Liver (tissue), 9 donors: ENCODE measurements around the gene PTTG1IP. TPM values are rescaled to one million over a fixed set of nuclear protein-coding genes. Genes with fewer than 3 reads are reported as not detected.

Source experiments
- DNase-seq: peaks from one replicate; pipeline ENCODE4 v3.0.0-alpha.2; 2017; ENCODE audit warnings: low spot score
- H3K27ac ChIP-seq, 2 donors: one replicate each; pipeline ENCODE4 v1.7.0; 2013; ENCODE audit warnings: inconsistent platforms in 2 of 2, low read length in 2 of 2, control low read depth in 1 of 2, low read depth in 1 of 2, mild to moderate bottlenecking in 1 of 2
- H3K27me3 ChIP-seq, 4 donors: one replicate each; pipeline versions ENCODE4 v1.6.1 to v1.7.0; 2013; ENCODE audit warnings: low read length in 3 of 4, inconsistent platforms in 1 of 4, mild to moderate bottlenecking in 1 of 4, moderate library complexity in 1 of 4; ENCODE audit not compliant: control insufficient read depth in 4 of 4, insufficient read depth in 4 of 4
- H3K36me3 ChIP-seq, 4 donors: one replicate each; pipeline versions ENCODE4 v1.6.1 to v1.7.0; 2013; ENCODE audit warnings: low read length in 3 of 4, mild to moderate bottlenecking in 3 of 4, low read depth in 1 of 4, moderate library complexity in 1 of 4; ENCODE audit not compliant: control insufficient read depth in 4 of 4, insufficient read depth in 3 of 4
- H3K4me1 ChIP-seq, 4 donors: one replicate each; pipeline versions ENCODE4 v1.6.1 to v1.7.0; 2013; ENCODE audit warnings: low read length in 3 of 4, mild to moderate bottlenecking in 3 of 4, moderate library complexity in 1 of 4; ENCODE audit not compliant: control insufficient read depth in 4 of 4, insufficient read depth in 4 of 4
- H3K4me3 ChIP-seq, 3 donors: one replicate each; pipeline versions ENCODE4 v1.6.1 to v1.7.0; 2013; ENCODE audit warnings: low read length in 3 of 3, control low read depth in 1 of 3, low read depth in 1 of 3, mild to moderate bottlenecking in 1 of 3
- H3K9ac ChIP-seq, 2 donors: one replicate each; pipeline ENCODE4 v1.7.0; 2013; ENCODE audit warnings: low read length in 2 of 2, mild to moderate bottlenecking in 2 of 2, moderate library complexity in 2 of 2, control low read depth in 1 of 2, low read depth in 1 of 2
- H3K9me3 ChIP-seq, 4 donors: one replicate each; pipeline versions ENCODE4 v1.6.1 to v1.7.0; 2013; ENCODE audit warnings: low read length in 3 of 4; ENCODE audit not compliant: control insufficient read depth in 4 of 4
- EGR1 ChIP-seq, 2 donors: IDR thresholded peaks; 2 replicates each; pipeline ENCODE4 v1.6.1; 2016 to 2018; ENCODE audit warnings: antibody characterized with exemption in 2 of 2, low read depth in 2 of 2
- FOXA1 ChIP-seq: IDR thresholded peaks from 2 replicates; pipeline ENCODE4 v1.6.1; 2016; ENCODE audit warnings: antibody characterized with exemption
- FOXA2 ChIP-seq: IDR thresholded peaks from 2 replicates; pipeline ENCODE4 v1.6.1; 2016; ENCODE audit warnings: antibody characterized with exemption
- GABPA ChIP-seq, 2 donors: IDR thresholded peaks in 1 of 2; conservative IDR thresholded peaks in 1 of 2; 2 replicates each; pipeline ENCODE4 v1.6.1; 2016; ENCODE audit warnings: antibody characterized with exemption in 2 of 2, mild to moderate bottlenecking in 1 of 2, moderate library complexity in 1 of 2
- HNF4A ChIP-seq, 2 donors: conservative IDR thresholded peaks; 2 replicates each; pipeline ENCODE4 v1.6.1; 2016; ENCODE audit warnings: antibody characterized with exemption in 2 of 2, mild to moderate bottlenecking in 2 of 2
- HNF4G ChIP-seq: IDR thresholded peaks from 2 replicates; pipeline ENCODE4 v1.6.1; 2016; ENCODE audit warnings: antibody characterized with exemption
- JUND ChIP-seq, 2 donors: IDR thresholded peaks; 2 replicates each; pipeline ENCODE4 v1.6.1; 2016; ENCODE audit warnings: antibody characterized with exemption in 2 of 2
- NR2F2 ChIP-seq: IDR thresholded peaks from 2 replicates; pipeline ENCODE4 v1.6.1; 2016; ENCODE audit warnings: antibody characterized with exemption
- RAD21 ChIP-seq, 2 donors: IDR thresholded peaks; 2 replicates each; pipeline ENCODE4 v1.6.1; 2016; ENCODE audit warnings: antibody characterized with exemption in 2 of 2, mild to moderate bottlenecking in 2 of 2
- RXRA ChIP-seq, 2 donors: IDR thresholded peaks; 2 replicates each; pipeline ENCODE4 v1.6.1; 2017 to 2018; ENCODE audit warnings: antibody characterized with exemption in 2 of 2, mild to moderate bottlenecking in 1 of 2
- SP1 ChIP-seq: IDR thresholded peaks from 2 replicates; pipeline ENCODE4 v1.6.1; 2018; ENCODE audit warnings: antibody characterized with exemption, mild to moderate bottlenecking
- TAF1 ChIP-seq: conservative IDR thresholded peaks from 2 replicates; pipeline ENCODE4 v1.6.1; 2016; ENCODE audit warnings: antibody characterized with exemption, mild to moderate bottlenecking
- YY1 ChIP-seq: IDR thresholded peaks from 2 replicates; pipeline ENCODE4 v1.6.1; 2016; ENCODE audit warnings: antibody characterized with exemption, mild to moderate bottlenecking
- WGBS: extraction: QIAGEN DNeasy Blood & Tissue Kit; methylation state at CpG from one replicate; pipeline ENCODE4 v1.1.7; 2013; 5-methylcytosine and 5-hydroxymethylcytosine counted together
- polyA plus RNA-seq, 2 donors: library from polyadenylated mRNA; stranded (reverse) in 1 of 2; unstranded in 1 of 2; fragments of 200-250 nt in 1 of 2; fragments of >200 nt in 1 of 2; fragmentation: Nextera tagmentation in 1 of 2; extraction: Ambion mirVana in 1 of 2; gene quantifications; one replicate each; pipeline versions ENCODE4 v1.2.1 to v1.2.3, GENCODE V29; 2013 to 2015
- total RNA-seq, 2 donors: library from RNA; depleted of rRNA; stranded (reverse); fragments of >200 nt; gene quantifications; one replicate each; pipeline ENCODE4 v1.2.3, GENCODE V29; 2014
- TF ChIP-seq, protein P1 (sequence below): IDR thresholded peaks from 2 replicates; pipeline ENCODE4 v1.6.1; 2016; ENCODE audit warnings: antibody characterized with exemption
- TF ChIP-seq, protein P2 (sequence below): IDR thresholded peaks from 2 replicates; pipeline ENCODE4 v1.6.1; 2016; ENCODE audit warnings: antibody characterized with exemption, mild to moderate bottlenecking
- TF ChIP-seq, protein P3 (sequence below): IDR thresholded peaks from 2 replicates; pipeline ENCODE4 v1.6.1; 2016; ENCODE audit warnings: antibody characterized with exemption
- TF ChIP-seq, protein P4 (sequence below): fragments of 150-350 bp; IDR thresholded peaks from 2 replicates; pipeline ENCODE4 v1.5.1; 2017; ENCODE audit warnings: improper control_type of control experiment, low read depth, low read length; ENCODE audit not compliant: missing input control
- TF ChIP-seq, protein P5 (sequence below): IDR thresholded peaks from 2 replicates; pipeline ENCODE4 v1.6.1; 2016; ENCODE audit warnings: antibody characterized with exemption
- donor health status: healthy.
- donor health status: healthy.
- donor health status: healthy.
- donor health status: healthy.
- donor health status: healthy.

The PTTG1IP gene
- total and polyA plus RNA-seq, 4 donors, result 62.0 to 94.0 (median 79.8) TPM

DNA sequence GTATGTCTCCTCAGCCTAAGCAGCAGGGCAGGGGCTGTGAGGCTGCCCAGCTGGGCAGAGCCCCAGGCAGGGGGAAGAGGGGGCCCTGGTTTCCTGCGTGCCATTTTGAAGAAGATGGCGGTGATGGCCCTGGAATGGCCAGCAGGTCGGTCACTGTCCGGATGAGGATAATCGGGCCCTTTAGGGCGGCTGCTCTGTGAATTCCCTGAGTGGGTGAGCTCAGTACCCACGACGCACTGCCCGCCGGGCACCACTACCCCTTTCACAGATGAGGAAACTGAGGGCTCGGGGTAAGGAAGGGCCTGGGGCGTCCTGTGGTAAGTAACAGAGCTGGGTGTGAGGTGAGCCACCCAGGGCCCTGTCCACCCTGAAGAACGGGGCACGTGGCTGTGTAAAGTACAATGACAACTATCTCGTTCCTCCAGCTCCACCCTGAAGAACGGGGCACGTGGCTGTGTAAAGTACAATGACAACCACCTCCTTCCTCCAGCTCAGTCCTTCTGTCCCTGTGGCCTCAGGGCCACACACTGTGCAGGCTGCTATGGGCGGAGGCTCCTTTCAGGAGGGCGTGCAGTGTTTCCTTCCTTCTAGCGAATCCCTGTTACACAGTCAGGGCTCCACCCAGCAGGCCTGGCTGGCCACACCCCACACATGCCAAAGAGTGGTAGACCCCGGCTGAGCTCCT is 24.0 kb upstream of the PTTG1IP start:
- H3K9me3 ChIP-seq, result no peaks in the 10 kb centered on the region
- WGBS, result 87% methylated on average over 21 of the region's 21 CpGs
- peaks cover 7 to 19% (median 12%) of the 10 kb centered on the region in 4 donors for H3K4me1 ChIP-seq
- H3K27me3 ChIP-seq, result no peaks in the 10 kb centered on the region
- TF ChIP-seq RAD21 (IDR thresholded peaks at IDR 0.05), result no peak
- TF ChIP-seq HNF4A (conservative IDR thresholded peaks at IDR 0.05), result no peak
- TF ChIP-seq RXRA (IDR thresholded peaks at IDR 0.05), result no peak
- no peak for TF ChIP-seq YY1
- TF ChIP-seq GABPA (IDR thresholded peaks at IDR 0.05 in 1 of 2, conservative IDR thresholded peaks at IDR 0.05 in 1 of 2), result no peak
- TF ChIP-seq EGR1 (IDR thresholded peaks at IDR 0.05; ENCODE audit: low read depth in 2 of 2), result no peak
- TF ChIP-seq, protein P1, sequence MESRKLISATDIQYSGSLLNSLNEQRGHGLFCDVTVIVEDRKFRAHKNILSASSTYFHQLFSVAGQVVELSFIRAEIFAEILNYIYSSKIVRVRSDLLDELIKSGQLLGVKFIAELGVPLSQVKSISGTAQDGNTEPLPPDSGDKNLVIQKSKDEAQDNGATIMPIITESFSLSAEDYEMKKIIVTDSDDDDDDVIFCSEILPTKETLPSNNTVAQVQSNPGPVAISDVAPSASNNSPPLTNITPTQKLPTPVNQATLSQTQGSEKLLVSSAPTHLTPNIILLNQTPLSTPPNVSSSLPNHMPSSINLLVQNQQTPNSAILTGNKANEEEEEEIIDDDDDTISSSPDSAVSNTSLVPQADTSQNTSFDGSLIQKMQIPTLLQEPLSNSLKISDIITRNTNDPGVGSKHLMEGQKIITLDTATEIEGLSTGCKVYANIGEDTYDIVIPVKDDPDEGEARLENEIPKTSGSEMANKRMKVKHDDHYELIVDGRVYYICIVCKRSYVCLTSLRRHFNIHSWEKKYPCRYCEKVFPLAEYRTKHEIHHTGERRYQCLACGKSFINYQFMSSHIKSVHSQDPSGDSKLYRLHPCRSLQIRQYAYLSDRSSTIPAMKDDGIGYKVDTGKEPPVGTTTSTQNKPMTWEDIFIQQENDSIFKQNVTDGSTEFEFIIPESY, result no peak
- TF ChIP-seq, protein P2, sequence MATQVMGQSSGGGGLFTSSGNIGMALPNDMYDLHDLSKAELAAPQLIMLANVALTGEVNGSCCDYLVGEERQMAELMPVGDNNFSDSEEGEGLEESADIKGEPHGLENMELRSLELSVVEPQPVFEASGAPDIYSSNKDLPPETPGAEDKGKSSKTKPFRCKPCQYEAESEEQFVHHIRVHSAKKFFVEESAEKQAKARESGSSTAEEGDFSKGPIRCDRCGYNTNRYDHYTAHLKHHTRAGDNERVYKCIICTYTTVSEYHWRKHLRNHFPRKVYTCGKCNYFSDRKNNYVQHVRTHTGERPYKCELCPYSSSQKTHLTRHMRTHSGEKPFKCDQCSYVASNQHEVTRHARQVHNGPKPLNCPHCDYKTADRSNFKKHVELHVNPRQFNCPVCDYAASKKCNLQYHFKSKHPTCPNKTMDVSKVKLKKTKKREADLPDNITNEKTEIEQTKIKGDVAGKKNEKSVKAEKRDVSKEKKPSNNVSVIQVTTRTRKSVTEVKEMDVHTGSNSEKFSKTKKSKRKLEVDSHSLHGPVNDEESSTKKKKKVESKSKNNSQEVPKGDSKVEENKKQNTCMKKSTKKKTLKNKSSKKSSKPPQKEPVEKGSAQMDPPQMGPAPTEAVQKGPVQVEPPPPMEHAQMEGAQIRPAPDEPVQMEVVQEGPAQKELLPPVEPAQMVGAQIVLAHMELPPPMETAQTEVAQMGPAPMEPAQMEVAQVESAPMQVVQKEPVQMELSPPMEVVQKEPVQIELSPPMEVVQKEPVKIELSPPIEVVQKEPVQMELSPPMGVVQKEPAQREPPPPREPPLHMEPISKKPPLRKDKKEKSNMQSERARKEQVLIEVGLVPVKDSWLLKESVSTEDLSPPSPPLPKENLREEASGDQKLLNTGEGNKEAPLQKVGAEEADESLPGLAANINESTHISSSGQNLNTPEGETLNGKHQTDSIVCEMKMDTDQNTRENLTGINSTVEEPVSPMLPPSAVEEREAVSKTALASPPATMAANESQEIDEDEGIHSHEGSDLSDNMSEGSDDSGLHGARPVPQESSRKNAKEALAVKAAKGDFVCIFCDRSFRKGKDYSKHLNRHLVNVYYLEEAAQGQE, result no peak
- TF ChIP-seq, protein P3, sequence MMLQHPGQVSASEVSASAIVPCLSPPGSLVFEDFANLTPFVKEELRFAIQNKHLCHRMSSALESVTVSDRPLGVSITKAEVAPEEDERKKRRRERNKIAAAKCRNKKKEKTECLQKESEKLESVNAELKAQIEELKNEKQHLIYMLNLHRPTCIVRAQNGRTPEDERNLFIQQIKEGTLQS, result no peak
- TF ChIP-seq, protein P4, sequence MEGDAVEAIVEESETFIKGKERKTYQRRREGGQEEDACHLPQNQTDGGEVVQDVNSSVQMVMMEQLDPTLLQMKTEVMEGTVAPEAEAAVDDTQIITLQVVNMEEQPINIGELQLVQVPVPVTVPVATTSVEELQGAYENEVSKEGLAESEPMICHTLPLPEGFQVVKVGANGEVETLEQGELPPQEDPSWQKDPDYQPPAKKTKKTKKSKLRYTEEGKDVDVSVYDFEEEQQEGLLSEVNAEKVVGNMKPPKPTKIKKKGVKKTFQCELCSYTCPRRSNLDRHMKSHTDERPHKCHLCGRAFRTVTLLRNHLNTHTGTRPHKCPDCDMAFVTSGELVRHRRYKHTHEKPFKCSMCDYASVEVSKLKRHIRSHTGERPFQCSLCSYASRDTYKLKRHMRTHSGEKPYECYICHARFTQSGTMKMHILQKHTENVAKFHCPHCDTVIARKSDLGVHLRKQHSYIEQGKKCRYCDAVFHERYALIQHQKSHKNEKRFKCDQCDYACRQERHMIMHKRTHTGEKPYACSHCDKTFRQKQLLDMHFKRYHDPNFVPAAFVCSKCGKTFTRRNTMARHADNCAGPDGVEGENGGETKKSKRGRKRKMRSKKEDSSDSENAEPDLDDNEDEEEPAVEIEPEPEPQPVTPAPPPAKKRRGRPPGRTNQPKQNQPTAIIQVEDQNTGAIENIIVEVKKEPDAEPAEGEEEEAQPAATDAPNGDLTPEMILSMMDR, result no peak
- TF ChIP-seq FOXA2, result no peak
- TF ChIP-seq JUND (IDR thresholded peaks at IDR 0.05), result no peak
- TF ChIP-seq SP1, result no peak
- no peak for TF ChIP-seq TAF1
- no peak for TF ChIP-seq NR2F2
- TF ChIP-seq, protein P5, sequence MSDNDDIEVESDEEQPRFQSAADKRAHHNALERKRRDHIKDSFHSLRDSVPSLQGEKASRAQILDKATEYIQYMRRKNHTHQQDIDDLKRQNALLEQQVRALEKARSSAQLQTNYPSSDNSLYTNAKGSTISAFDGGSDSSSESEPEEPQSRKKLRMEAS, result no peak
- TF ChIP-seq HNF4G, result no peak
- no peak for TF ChIP-seq FOXA1
- no peak overlapping the region for H3K9ac ChIP-seq
- no peak overlapping the region for H3K4me3 ChIP-seq
- DNase-seq, result no peak
- peaks cover 0 to 9% (median 0%) of the 10 kb centered on the region in 4 donors for H3K36me3 ChIP-seq
- H3K27ac ChIP-seq, result no peak overlapping the region
